Astrocyte of the cerebellum (primary cell): Measurements from ENCODE around the gene CYTH1.

Experiments
- DNase-seq: peaks from one replicate; pipeline ENCODE4 v3.0.0-alpha.2; 2011; ENCODE audit warnings: low read depth
- H3K4me3 ChIP-seq: 2 replicates; pipeline ENCODE4 v1.5.1; 2011; ENCODE audit warnings: mild to moderate bottlenecking, low read depth, low read length, moderate library complexity
- CTCF ChIP-seq: IDR thresholded peaks from 2 replicates; pipeline ENCODE4 v1.5.1; 2012; ENCODE audit warnings: low read length, low read depth, moderate library complexity, mild to moderate bottlenecking; ENCODE audit errors: missing control alignments
- in situ Hi-C: cut with HindIII; loops from 2 replicates; pipeline ENCODE4 v1.10.0; 2017; ENCODE audit warnings: low sequenced_read_pairs

CYTH1 gene

GRCh38 chr17:78790552-78790951 lies 8.5 kb upstream of the CYTH1 start:
- no peak for DNase-seq
- no peak for TF ChIP-seq CTCF
- in situ Hi-C loops: no loop called here
- H3K4me3 ChIP-seq: no peak overlapping the region

- peak; percentile 57 for DNase-seq
Measured at GRCh38 chr17:78789663-78790181, 7.6 kb upstream of the CYTH1 start.

GRCh38 chr17:78789149-78789662 lies 7.1 kb upstream of the CYTH1 start:
- no peak overlapping the region for H3K4me3 ChIP-seq
- no peak for TF ChIP-seq CTCF

More at GRCh38 chr17:78789663-78790181, 7.6 kb upstream of the CYTH1 start:
- no peak for TF ChIP-seq CTCF
- in situ Hi-C loops: no loop called here
- H3K4me3 ChIP-seq: no peak overlapping the region

GRCh38 chr17:78788451-78788850 lies 6.4 kb upstream of the CYTH1 start:
- no peak for DNase-seq

More at GRCh38 chr17:78789149-78789662, 7.1 kb upstream of the CYTH1 start:
- in situ Hi-C loops: no loop called here
- DNase-seq: no peak

GRCh38 chr17:78787444-78787843 lies 5.4 kb upstream of the CYTH1 start:
- in situ Hi-C loops: no loop called here
- H3K4me3 ChIP-seq: no peak overlapping the region
- no peak for DNase-seq
- TF ChIP-seq CTCF: no peak

More at GRCh38 chr17:78788451-78788850, 6.4 kb upstream of the CYTH1 start:
- TF ChIP-seq CTCF: no peak
- no peak overlapping the region for H3K4me3 ChIP-seq
- in situ Hi-C loops: no loop called here

GRCh38 chr17:78785663-78786057 lies 3.6 kb upstream of the CYTH1 start:
- H3K4me3 ChIP-seq: no peak overlapping the region
- TF ChIP-seq CTCF: no peak
- DNase-seq: no peak
- in situ Hi-C loops: no loop called here
